Neuronal stem cell (in vitro differentiated cells): Measurements from ENCODE around the gene RIC1.
"Not testable (repeated sequence)": the region's sequence is repeated elsewhere in the genome, so short reads cannot be mapped to it uniquely, and the experiment has no call there.

Source experiments
- DNase-seq: peaks from one replicate; pipeline ENCODE4 v3.0.0-alpha.2; 2013; ENCODE audit warnings: low spot score
- H2AFZ ChIP-seq: one replicate; pipeline ENCODE4 v1.6.1; 2013; ENCODE audit warnings: mild to moderate bottlenecking, low read length, inconsistent platforms
- H2AK5ac ChIP-seq: 2 replicates; pipeline ENCODE4 v1.6.1; 2013; ENCODE audit warnings: low read depth, mild to moderate bottlenecking, inconsistent platforms, low read length, moderate library complexity, mixed read lengths
- H2BK120ac ChIP-seq: 2 replicates; pipeline ENCODE4 v1.6.1; 2013; ENCODE audit warnings: low read depth, mild to moderate bottlenecking, inconsistent platforms, low read length, moderate library complexity, mixed read lengths
- H2BK12ac ChIP-seq: one replicate; pipeline ENCODE4 v1.6.1; 2013; ENCODE audit warnings: low read length, inconsistent platforms
- H2BK15ac ChIP-seq: 2 replicates; pipeline ENCODE4 v1.6.1; 2013; ENCODE audit warnings: mild to moderate bottlenecking, low read length, inconsistent platforms, mixed read lengths
- H2BK5ac ChIP-seq: one replicate; pipeline ENCODE4 v1.6.1; 2013; ENCODE audit warnings: inconsistent platforms, mild to moderate bottlenecking, low read length, moderate library complexity
- H3K14ac ChIP-seq: one replicate; pipeline ENCODE4 v1.6.1; 2013; ENCODE audit warnings: low read length, inconsistent platforms
- H3K18ac ChIP-seq: 2 replicates; pipeline ENCODE4 v1.6.1; 2013; ENCODE audit warnings: low read length, inconsistent platforms
- H3K23ac ChIP-seq: 2 replicates; pipeline ENCODE4 v1.6.1; 2013; ENCODE audit warnings: low read depth, mild to moderate bottlenecking, mixed read lengths, low read length, inconsistent platforms; ENCODE audit not compliant: poor library complexity
- H3K27ac ChIP-seq: replicated peaks from 3 replicates; pipeline ENCODE4 v1.5.1; 2013; ENCODE audit warnings: low read length, inconsistent platforms
- H3K27me3 ChIP-seq, 3 experiments: 2 replicates each; pipeline ENCODE4 v1.6.1; 2013; ENCODE audit warnings: low read length in 3 of 3, mild to moderate bottlenecking in 2 of 3, inconsistent platforms in 1 of 3, low read depth in 1 of 3, mixed read lengths in 1 of 3, moderate library complexity in 1 of 3; ENCODE audit not compliant: control insufficient read depth in 3 of 3, insufficient read depth in 3 of 3
- H3K36me3 ChIP-seq, 2 donors: replicated peaks in 1 of 2; 2 replicates each; pipeline ENCODE4 v1.6.1; 2013; ENCODE audit warnings: low read length in 2 of 2; ENCODE audit not compliant: control insufficient read depth in 2 of 2, insufficient read depth in 2 of 2
- H3K4ac ChIP-seq: 2 replicates; pipeline ENCODE4 v1.6.1; 2013; ENCODE audit warnings: inconsistent platforms, mild to moderate bottlenecking, low read length, moderate library complexity
- H3K4me1 ChIP-seq, 2 donors: 1 replicate in 1 of 2; 2 replicates in 1 of 2; pipeline ENCODE4 v1.6.1; 2013; ENCODE audit warnings: low read length in 2 of 2, low read depth in 1 of 2; ENCODE audit not compliant: control insufficient read depth in 2 of 2, insufficient read depth in 1 of 2
- H3K4me2 ChIP-seq: one replicate; pipeline ENCODE4 v1.6.1; 2013; ENCODE audit warnings: mild to moderate bottlenecking, low read length, inconsistent platforms; ENCODE audit not compliant: insufficient read depth, poor library complexity, severe bottlenecking
- H3K4me3 ChIP-seq, 2 donors: 2 replicates each; pipeline ENCODE4 v1.5.1; 2013; ENCODE audit warnings: low read length in 2 of 2, mild to moderate bottlenecking in 2 of 2, inconsistent platforms in 1 of 2, moderate library complexity in 1 of 2
- H3K79me1 ChIP-seq: one replicate; pipeline ENCODE4 v1.6.1; 2013; ENCODE audit warnings: low read depth, mild to moderate bottlenecking, inconsistent platforms, low read length, moderate library complexity
- H3K9ac ChIP-seq: one replicate; pipeline ENCODE4 v1.6.1; 2013; ENCODE audit warnings: mild to moderate bottlenecking, low read depth, low read length, inconsistent platforms; ENCODE audit not compliant: poor library complexity
- H3K9me3 ChIP-seq, 2 donors: replicated peaks in 1 of 2; 2 replicates each; pipeline versions ENCODE3 to v1.6.1; 2013; ENCODE audit warnings: low read length in 2 of 2, mild to moderate bottlenecking in 2 of 2, inconsistent platforms in 1 of 2, low read depth in 1 of 2, mixed read lengths in 1 of 2, moderate library complexity in 1 of 2; ENCODE audit not compliant: control insufficient read depth in 2 of 2, insufficient read depth in 1 of 2
- H4K8ac ChIP-seq: one replicate; pipeline ENCODE4 v1.6.1; 2013; ENCODE audit warnings: low read depth, mild to moderate bottlenecking, inconsistent platforms, low read length, moderate library complexity
- H4K91ac ChIP-seq: one replicate; pipeline ENCODE4 v1.6.1; 2013; ENCODE audit warnings: low read length, low read depth, mild to moderate bottlenecking, inconsistent platforms; ENCODE audit not compliant: poor library complexity
- WGBS, 2 donors: extraction: QIAGEN DNeasy Blood & Tissue Kit; methylation state at CpG; one replicate each; pipeline ENCODE4 v1.1.7; 2013; ENCODE audit warnings: missing lambda C conversion rate in 2 of 2, mixed read lengths in 1 of 2; ENCODE audit not compliant: insufficient read length in 2 of 2, insufficient replicate concordance in 1 of 2; ENCODE audit errors: extremely low coverage in 2 of 2; 5-methylcytosine and 5-hydroxymethylcytosine counted together

The RIC1 gene

DNA sequence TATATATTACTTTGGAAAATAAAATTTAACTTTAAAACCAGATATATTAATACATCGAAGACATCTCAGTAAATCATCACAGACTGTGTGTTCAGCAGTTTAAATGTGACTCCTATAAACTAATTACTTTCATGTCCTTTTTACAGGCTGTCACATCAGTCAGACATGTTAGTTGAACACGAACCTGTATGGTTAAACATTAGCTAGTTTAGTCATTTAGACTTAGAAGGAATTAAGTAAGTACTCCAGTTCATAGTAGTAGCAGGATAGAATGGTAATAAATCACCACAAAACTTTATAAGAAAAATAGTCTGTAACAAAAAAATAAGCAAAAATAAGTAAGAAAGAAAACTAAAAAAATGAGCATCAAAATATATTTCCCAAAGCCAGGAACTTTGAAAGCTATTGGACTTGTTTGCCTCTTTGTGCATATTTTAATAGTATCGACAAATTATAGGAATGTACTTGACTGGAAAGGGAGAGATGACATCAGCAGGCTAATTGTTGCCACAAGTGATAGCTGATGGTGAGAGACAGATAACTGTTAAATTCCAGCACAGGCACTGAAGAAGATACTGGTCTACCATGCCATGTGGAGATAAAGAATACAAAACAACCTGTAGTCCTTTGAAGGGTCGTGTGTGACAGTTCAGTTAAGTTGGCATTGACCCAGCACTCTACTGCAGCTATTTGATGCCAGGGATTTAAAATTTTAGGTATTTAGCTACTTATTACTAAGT is 83.9 kb downstream of the RIC1 start:
- H3K4me2 ChIP-seq: no peak overlapping the region
- H2BK5ac ChIP-seq: no peak overlapping the region
- no peak overlapping the region for H2BK120ac ChIP-seq
- no peaks in the 10 kb centered on the region for H3K27me3 ChIP-seq
- H4K8ac ChIP-seq: no peak overlapping the region
- no peak overlapping the region for H3K27ac ChIP-seq
- H3K9ac ChIP-seq: no peak overlapping the region
- no peak overlapping the region for H3K14ac ChIP-seq
- H3K9me3 ChIP-seq: peaks cover 5 to 19% of the 10 kb centered on the region in 2 donors
- H4K91ac ChIP-seq: no peak overlapping the region
- H3K4me1 ChIP-seq: no peaks in the 10 kb centered on the region
- H3K4ac ChIP-seq: no peak overlapping the region
- no peak overlapping the region for H3K23ac ChIP-seq
- H3K4me3 ChIP-seq: no peak overlapping the region
- no CpG with 5 or more reads among the region's 4 CpGs for WGBS, 2 donors
- H3K36me3 ChIP-seq: peaks cover 3 to 56% of the 10 kb centered on the region in 2 donors
- H2AK5ac ChIP-seq: no peak overlapping the region
- H3K79me1 ChIP-seq: no peaks in the 10 kb centered on the region
- no peak overlapping the region for H2BK15ac ChIP-seq
- no peak overlapping the region for H3K18ac ChIP-seq
- H2BK12ac ChIP-seq: no peak overlapping the region
- DNase-seq: no peak
- H2AFZ ChIP-seq: no peak overlapping the region

DNA sequence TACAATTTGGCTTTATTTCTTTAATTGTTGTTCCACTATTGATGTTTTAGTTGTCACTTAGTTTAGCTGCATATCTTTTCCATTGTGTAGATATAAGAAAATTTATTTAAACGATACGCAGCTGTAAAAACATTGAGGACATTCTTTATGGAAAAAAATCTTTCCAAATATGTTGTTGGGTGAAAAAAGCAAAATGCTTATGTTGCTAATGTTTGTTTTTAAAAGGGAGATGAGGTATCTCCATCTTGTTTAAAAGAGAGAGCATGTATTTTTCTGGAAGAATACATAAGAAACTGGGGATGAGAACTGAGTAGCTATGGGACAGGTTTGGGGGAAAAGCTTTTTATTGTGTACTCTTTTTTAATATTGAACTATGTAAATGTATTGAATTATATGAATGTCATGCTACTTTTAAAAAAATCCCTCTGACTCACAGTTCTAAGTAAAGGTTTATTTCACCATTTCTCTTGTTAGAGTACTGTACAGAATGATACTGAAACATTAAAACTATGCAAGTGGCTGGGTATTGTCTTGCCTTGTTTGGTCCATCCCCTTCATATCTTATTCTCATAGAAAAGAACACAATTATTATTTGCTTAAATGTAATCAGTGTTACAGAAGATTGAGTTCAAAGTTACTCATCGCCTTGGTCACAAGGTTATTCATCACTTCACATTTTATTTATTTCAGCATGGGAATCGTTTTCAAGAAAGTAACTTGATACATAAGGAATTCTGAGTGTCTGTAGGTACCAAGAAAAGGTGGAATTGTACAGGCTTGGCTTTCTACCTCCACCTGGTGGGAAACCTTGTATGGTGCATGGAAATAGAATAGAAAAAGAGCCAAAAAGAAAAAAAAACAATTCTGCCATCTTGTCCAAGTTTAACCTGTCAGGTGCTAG is 85.8 kb downstream of the RIC1 start:
- Histone ChIP-seq H3K18ac (no peak overlapping the region), H3K79me1 (no peaks in the 10 kb centered on the region), H3K4me2 (no peak overlapping the region), H3K27me3 (no peaks in the 10 kb centered on the region), H3K4me1 (no peaks in the 10 kb centered on the region), H2BK5ac (no peak overlapping the region), H3K36me3 (peaks cover 3 to 54% of the 10 kb centered on the region in 2 donors), H4K8ac (no peak overlapping the region), H2BK120ac (no peak overlapping the region), H3K9ac (no peak overlapping the region), H4K91ac (no peak overlapping the region), H3K23ac (no peak overlapping the region), H2BK12ac (no peak overlapping the region), H3K4ac (no peak overlapping the region), H3K14ac (no peak overlapping the region), H3K4me3 (no peak overlapping the region), H2BK15ac (no peak overlapping the region), H3K27ac (no peak overlapping the region), H2AK5ac (no peak overlapping the region), H3K9me3 (peaks cover 3% of the 10 kb centered on the region in 2 donors), H2AFZ (no peak overlapping the region)
- WGBS, 2 donors: no CpG with 5 or more reads among the region's 4 CpGs
- DNase-seq: no peak

DNA sequence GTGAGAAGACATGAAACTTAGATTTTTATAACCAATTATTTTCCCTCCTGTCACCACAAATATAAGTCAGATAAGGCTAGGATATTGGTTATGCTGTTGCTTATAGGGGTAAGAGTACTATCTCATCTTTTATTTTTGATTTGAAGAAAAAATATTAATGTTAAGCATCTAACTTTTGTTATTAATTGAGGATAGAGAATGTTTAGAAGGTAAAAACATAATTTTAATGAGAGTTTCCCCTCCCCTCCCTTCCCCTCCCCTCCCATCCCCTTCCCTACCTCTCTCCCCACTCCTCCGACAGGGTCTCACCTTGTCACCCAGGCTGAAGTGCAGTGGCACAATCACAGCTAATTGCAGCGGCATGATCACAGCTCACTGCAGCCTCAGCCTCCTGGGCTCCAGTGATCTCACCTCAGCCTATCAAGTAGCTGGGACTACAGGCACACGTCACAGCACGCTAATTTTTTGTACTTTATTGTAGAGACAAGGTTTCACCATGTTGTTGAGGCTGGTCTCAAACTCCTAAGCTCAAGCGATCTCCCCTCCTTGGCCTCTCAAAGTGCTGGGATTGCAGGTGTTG is 86.7 kb downstream of the RIC1 start:
- no peak overlapping the region for H2AFZ ChIP-seq
- peaks cover 6 to 52% of the 10 kb centered on the region in 2 donors for H3K36me3 ChIP-seq
- no peak overlapping the region for H2AK5ac ChIP-seq
- peaks cover 3% of the 10 kb centered on the region in 2 donors for H3K9me3 ChIP-seq
- no peak overlapping the region for H3K23ac ChIP-seq
- no peak for DNase-seq
- no peaks in the 10 kb centered on the region for H3K79me1 ChIP-seq
- no peak overlapping the region for H2BK120ac ChIP-seq
- H4K91ac ChIP-seq: no peak overlapping the region
- no peak overlapping the region for H2BK12ac ChIP-seq
- no peak overlapping the region for H3K4ac ChIP-seq
- H2BK15ac ChIP-seq: no peak overlapping the region
- no peak overlapping the region for H4K8ac ChIP-seq
- no peak overlapping the region for H3K9ac ChIP-seq
- H3K14ac ChIP-seq: no peak overlapping the region
- no peak overlapping the region for H2BK5ac ChIP-seq
- no CpG with 5 or more reads among the region's 5 CpGs for WGBS, 2 donors
- H3K4me1 ChIP-seq: no peaks in the 10 kb centered on the region
- no peak overlapping the region for H3K18ac ChIP-seq
- H3K27ac ChIP-seq: no peak overlapping the region
- H3K27me3 ChIP-seq: no peaks in the 10 kb centered on the region
- H3K4me3 ChIP-seq: no peak overlapping the region
- H3K4me2 ChIP-seq: no peak overlapping the region

DNA sequence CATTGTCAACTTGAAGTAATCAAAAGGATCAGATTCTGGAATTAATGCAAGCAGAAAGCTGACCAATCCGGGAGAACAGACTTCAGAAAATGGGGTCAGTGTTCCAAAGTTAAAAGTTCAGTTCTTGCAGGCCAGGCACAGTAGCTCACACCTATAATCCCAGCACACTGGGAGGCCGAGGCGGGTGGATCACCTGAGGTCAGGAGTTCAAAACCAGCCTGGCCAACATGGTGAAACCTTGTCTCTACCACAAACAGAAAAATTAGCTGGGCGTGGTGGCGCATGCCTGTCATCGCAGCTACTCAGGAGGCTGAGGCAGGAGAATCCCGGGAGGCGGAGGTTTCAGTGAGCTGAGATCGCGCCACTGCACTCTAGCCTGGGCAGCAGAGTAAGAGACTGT is 88.5 kb downstream of the RIC1 start:
- H3K4me2 ChIP-seq, H2AK5ac ChIP-seq, H3K23ac ChIP-seq, H3K18ac ChIP-seq, H2AFZ ChIP-seq, H2BK15ac ChIP-seq, H2BK12ac ChIP-seq, H3K14ac ChIP-seq, H3K27me3 ChIP-seq, H2BK120ac ChIP-seq, DNase-seq, H3K27ac ChIP-seq, H4K91ac ChIP-seq, H3K4ac ChIP-seq, H3K79me1 ChIP-seq, H3K9me3 ChIP-seq, H4K8ac ChIP-seq, H3K4me3 ChIP-seq, H3K4me1 ChIP-seq, H2BK5ac ChIP-seq, H3K9ac ChIP-seq: not testable (repeated sequence)
- peaks cover 10 to 68% of the 10 kb centered on the region in 2 donors for H3K36me3 ChIP-seq
- no CpG with 5 or more reads among the region's 10 CpGs for WGBS, 2 donors
